ENCODE data around the gene GFY. TPM values are rescaled to one million over a fixed set of nuclear protein-coding genes. Genes with fewer than 3 reads are reported as not detected.

GFY gene
- total and polyA plus RNA-seq, 9 of the 15 experiments (the other 6 are each of a cell fraction or from before 2014, with no cell fraction given): 0.06 to 0.40 (median 0.19) TPM; not detected in 3

- peak; percentile 30; the same call in 1 of the 2 replicates for TF ChIP-seq BCL6 (CRISPR knock-in tag; IDR thresholded peaks at IDR 0.05)
- TF ChIP-seq NEUROD1 (IDR thresholded peaks at IDR 0.05; ENCODE audit: borderline replicate concordance, low read depth, low read length, partially characterized antibody): no peak
- peak; percentile 8 to 70; a peak in 1 of 4 replicates for TF ChIP-seq MLLT1 (IDR thresholded peaks at IDR 0.05)
- TF ChIP-seq SMAD3 (CRISPR knock-in tag; conservative IDR thresholded peaks at IDR 0.05): 0 out of 2 replicates have a peak, but pooled peaks have one; percentile 35
- TF ChIP-seq CREB3 (tag; conservative IDR thresholded peaks at IDR 0.05; ENCODE audit: low read depth): no peak
- peak; percentile 83 for TF ChIP-seq RBM22 (IDR thresholded peaks at IDR 0.05; ENCODE audit: low read depth, low read length, poor library complexity, severe bottlenecking)
- no peak for TF ChIP-seq USF2 (CRISPR knock-in tag; IDR thresholded peaks at IDR 0.05)
- no peak for TF ChIP-seq STAT5B (CRISPR knock-in tag; IDR thresholded peaks at IDR 0.05)
- peak; percentile 99 for TF ChIP-seq ZBTB7A (IDR thresholded peaks at IDR 0.05; ENCODE audit: borderline replicate concordance, control insufficient read depth, low read depth, low read length)
- no peak for TF ChIP-seq SNAPC5 (CRISPR knock-in tag; IDR thresholded peaks at IDR 0.05)
- peak; percentile 83 for TF ChIP-seq TARDBP (IDR thresholded peaks at IDR 0.05)
- no peak for TF ChIP-seq EP300 (IDR thresholded peaks at IDR 0.05; ENCODE audit: low read length)
- TF ChIP-seq HMBOX1 (IDR thresholded peaks at IDR 0.05): no peak
- TF ChIP-seq ZNF398 (CRISPR knock-in tag; IDR thresholded peaks at IDR 0.05): no peak
- TF ChIP-seq FOXM1 (IDR thresholded peaks at IDR 0.05; ENCODE audit: low read depth): no peak
- TF ChIP-seq FOXM1 (CRISPR knock-in tag; IDR thresholded peaks at IDR 0.05; ENCODE audit: low read depth): peak; percentile 83; the same call in 1 of the 2 replicates
- TF ChIP-seq ZNF586 (CRISPR knock-in tag; conservative IDR thresholded peaks at IDR 0.05): no peak
- TF ChIP-seq MCM7 (IDR thresholded peaks at IDR 0.05): no peak
Observed at GRCh38 chr19:49443366-49444099, 18.3 kb downstream of the GFY start (continued).
